Cardiac muscle cell (in vitro differentiated cells and primary cell): ENCODE data around the gene A3GALT2. TPM values are rescaled to one million over a fixed set of nuclear protein-coding genes. Genes with fewer than 3 reads are reported as not detected.

Experiments used
- DNase-seq, 2 donors: peaks; one replicate each; pipeline versions ENCODE4 v3.0.0 to v3.0.0-alpha.2; 2010 to 2017; ENCODE audit warnings: low read depth in 1 of 2, low spot score in 1 of 2
- H3K27ac ChIP-seq: fragments of 200-600 bp; sonication (generic); 2 replicates; pipeline ENCODE4 v1.5.1; 2016
- H3K27me3 ChIP-seq: fragments of 200-600 bp; sonication (generic); 2 replicates; pipeline ENCODE4 v1.6.0; 2016; ENCODE audit warnings: control low read depth
- H3K36me3 ChIP-seq: fragments of 200-600 bp; sonication (generic); 2 replicates; pipeline ENCODE4 v1.5.1; 2016; ENCODE audit warnings: control low read depth
- H3K4me1 ChIP-seq: fragments of 200-600 bp; sonication (generic); 2 replicates; pipeline ENCODE4 v1.8.1; 2017; ENCODE audit warnings: low read depth, mild to moderate bottlenecking, mixed run types
- H3K4me3 ChIP-seq: fragments of 200-600 bp; sonication (generic); 2 replicates; pipeline ENCODE4 v1.5.1; 2016; ENCODE audit warnings: mild to moderate bottlenecking
- H3K9me3 ChIP-seq: fragments of 200-600 bp; sonication (generic); 2 replicates; pipeline ENCODE4 v1.5.1; 2017; ENCODE audit warnings: low read depth, mild to moderate bottlenecking, control low read depth
- CTCF ChIP-seq: IDR thresholded peaks from 2 replicates; pipeline ENCODE4 v1.5.1; 2012; ENCODE audit warnings: low read depth, mild to moderate bottlenecking, low read length
- polyA plus RNA-seq: library from polyadenylated mRNA; unstranded; fragments of >200 nt; fragmentation: Nextera tagmentation; extraction: Ambion mirVana; gene quantifications from 2 replicates; pipeline ENCODE4 v1.2.1, GENCODE V29; 2016
- total RNA-seq: library from RNA; depleted of rRNA; stranded (reverse); fragments of >200 nt; gene quantifications from 2 replicates; pipeline ENCODE4 v1.2.3, GENCODE V29; 2016

Gene A3GALT2
- total and polyA plus RNA-seq, 2 experiments from 2014 or later: 0.57 TPM; not detected in 1

- Histone ChIP-seq H3K27me3 (no peaks in the 10 kb centered on the region), H3K4me3 (no peak overlapping the region), H3K9me3 (no peaks in the 10 kb centered on the region), H3K36me3 (no peaks in the 10 kb centered on the region), H3K27ac (no peak overlapping the region), H3K4me1 (peaks cover 38% of the 10 kb centered on the region)
- TF ChIP-seq CTCF: peak; percentile 97
- peak; percentile 87 to 89 for DNase-seq
Observed at GRCh38 chr1:33367485-33368405, 46.8 kb upstream of the A3GALT2 start.

GRCh38 chr1:33366762-33367484 lies 46.0 kb upstream of the A3GALT2 start:
- no peak for DNase-seq
- Histone ChIP-seq H3K36me3 (no peaks in the 10 kb centered on the region), H3K27me3 (no peaks in the 10 kb centered on the region), H3K9me3 (no peaks in the 10 kb centered on the region), H3K4me1 (peaks cover 46% of the 10 kb centered on the region), H3K27ac (peak overlapping the region; percentile 94), H3K4me3 (no peak overlapping the region)
- no peak for TF ChIP-seq CTCF

- Histone ChIP-seq H3K36me3 (no peaks in the 10 kb centered on the region), H3K4me1 (peaks cover 58% of the 10 kb centered on the region), H3K4me3 (no peak overlapping the region), H3K27ac (peak overlapping the region; percentile 94), H3K27me3 (no peaks in the 10 kb centered on the region), H3K9me3 (no peaks in the 10 kb centered on the region)
- no peak for TF ChIP-seq CTCF
- DNase-seq: peak; percentile 67 to 84
Observed at GRCh38 chr1:33365560-33365997, 44.7 kb upstream of the A3GALT2 start.

GRCh38 chr1:33364565-33364918 lies 43.6 kb upstream of the A3GALT2 start:
- DNase-seq: peak in 1 of 2 donors; percentile 38
- no peaks in the 10 kb centered on the region for H3K36me3 ChIP-seq
- peaks cover 65% of the 10 kb centered on the region for H3K4me1 ChIP-seq
- no peaks in the 10 kb centered on the region for H3K9me3 ChIP-seq
- no peak for TF ChIP-seq CTCF
- H3K4me3 ChIP-seq: no peak overlapping the region
- H3K27ac ChIP-seq: peak overlapping the region; percentile 94
- H3K27me3 ChIP-seq: no peaks in the 10 kb centered on the region

- H3K36me3 ChIP-seq: no peaks in the 10 kb centered on the region
- H3K4me1 ChIP-seq: peaks cover 72% of the 10 kb centered on the region
- H3K4me3 ChIP-seq: peak overlapping the region; percentile 3
- peak overlapping the region; percentile 94 for H3K27ac ChIP-seq
- no peaks in the 10 kb centered on the region for H3K27me3 ChIP-seq
- H3K9me3 ChIP-seq: no peaks in the 10 kb centered on the region
- TF ChIP-seq CTCF: no peak
- DNase-seq: peak in 1 of 2 donors; percentile 22
Observed at GRCh38 chr1:33363470-33363861, 42.6 kb upstream of the A3GALT2 start.
